GM11168 (cell line): ENCODE data around the gene FOXQ1.

Experiments used
- in situ Hi-C: fragments of 300-500 bp; cut with MboI; formaldehyde crosslinking; loops from one replicate; pipeline ENCODE4 v1.12.0; 2022; ENCODE audit warnings: low sequenced_read_pairs; ENCODE audit not compliant: unreplicated experiment

The FOXQ1 gene

GRCh38 chr6:1311400-1312202 lies at the start of gene FOXQ1:
TSS of gene FOXQ1 (plus strand) at chr6:1312098. CDS start at chr6:1312705, 607 bp downstream.
- in situ Hi-C loops: no loop called here

- in situ Hi-C loops: no loop called here
These were observed 49.2 kb upstream of the FOXQ1 start for GRCh38 chr6:1262704-1263038.

- in situ Hi-C loops: no loop called here
These were observed 48.7 kb upstream of the FOXQ1 start for GRCh38 chr6:1263039-1263849.

GRCh38 chr6:1263850-1264377 lies 48.0 kb upstream of the FOXQ1 start:
- in situ Hi-C loops: no loop called here

GRCh38 chr6:1264619-1265445 lies 47.1 kb upstream of the FOXQ1 start:
- in situ Hi-C loops: no loop called here

GRCh38 chr6:1266686-1267056 lies 45.2 kb upstream of the FOXQ1 start:
- in situ Hi-C loops: no loop called here

- in situ Hi-C loops: no loop called here
These were observed 44.7 kb upstream of the FOXQ1 start for GRCh38 chr6:1267057-1267732.

GRCh38 chr6:1267790-1268762 lies 43.8 kb upstream of the FOXQ1 start:
- in situ Hi-C loops: no loop called here

GRCh38 chr6:1271071-1271763 lies 40.7 kb upstream of the FOXQ1 start:
- in situ Hi-C loops: no loop called here

GRCh38 chr6:1278061-1278720 lies 33.7 kb upstream of the FOXQ1 start:
- in situ Hi-C loops: no loop called here

GRCh38 chr6:1279065-1279464 lies 32.8 kb upstream of the FOXQ1 start:
- in situ Hi-C loops: no loop called here

GRCh38 chr6:1280666-1281300 lies 31.1 kb upstream of the FOXQ1 start:
- in situ Hi-C loops: no loop called here

- in situ Hi-C loops: no loop called here
These were observed 30.2 kb upstream of the FOXQ1 start for GRCh38 chr6:1281746-1282145.

GRCh38 chr6:1283501-1283900 lies 28.4 kb upstream of the FOXQ1 start:
- in situ Hi-C loops: no loop called here

GRCh38 chr6:1285556-1285955 lies 26.3 kb upstream of the FOXQ1 start:
- in situ Hi-C loops: no loop called here

GRCh38 chr6:1285956-1286355 lies 25.9 kb upstream of the FOXQ1 start:
- in situ Hi-C loops: no loop called here

GRCh38 chr6:1287103-1287591 lies 24.8 kb upstream of the FOXQ1 start:
- in situ Hi-C loops: no loop called here
